HG02884 (cell line): ENCODE measurements around the gene NF2.
"Not testable (repeated sequence)": the region's sequence is repeated elsewhere in the genome, so short reads cannot be mapped to it uniquely, and the experiment has no call there.

Source experiments
- ATAC-seq: cut with Tn5 transposase; IDR thresholded peaks from one replicate; pipeline ENCODE4 v1.9.1; 2021; ENCODE audit warnings: mild to moderate bottlenecking, moderate library complexity; ENCODE audit not compliant: unreplicated experiment

Gene NF2

GRCh38 chr22:29603358-29604075 lies at the start of gene NF2:
NF2 (plus strand) TSS chr22:29603633; CDS start chr22:29603999, 366 bp downstream.
- ATAC-seq: peak; percentile 87

DNA sequence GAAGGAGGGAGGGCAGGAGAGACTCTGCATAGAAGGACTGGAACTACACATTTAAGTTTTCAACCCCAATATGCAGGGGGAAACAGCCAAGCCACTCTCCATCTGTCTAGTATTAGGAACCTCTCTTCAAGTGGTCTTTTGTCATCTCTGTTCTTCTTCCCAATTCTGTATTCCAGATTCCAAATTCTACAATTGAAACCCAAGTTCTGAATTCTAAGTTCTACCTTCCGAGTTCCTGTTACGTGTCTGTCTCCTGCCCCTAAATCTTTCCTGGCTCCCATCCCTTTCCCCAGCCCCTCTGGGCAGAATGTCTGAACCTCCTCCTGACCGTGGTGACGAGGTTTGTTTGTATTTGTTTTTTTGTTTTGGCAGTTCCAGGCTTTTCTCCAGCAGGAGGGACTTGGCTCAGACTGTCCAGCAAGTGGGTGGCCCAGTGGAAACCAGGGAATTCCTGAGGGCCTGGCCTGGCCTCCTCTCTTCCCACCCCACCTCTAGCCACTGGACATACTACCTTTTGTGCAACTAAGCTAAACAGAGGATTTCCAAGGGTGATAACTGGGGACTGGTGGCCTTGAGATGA lies 48.3 kb upstream of the NF2 start:
- ATAC-seq: no peak

GRCh38 chr22:29559030-29559429 lies 44.4 kb upstream of the NF2 start:
- no peak for ATAC-seq

DNA sequence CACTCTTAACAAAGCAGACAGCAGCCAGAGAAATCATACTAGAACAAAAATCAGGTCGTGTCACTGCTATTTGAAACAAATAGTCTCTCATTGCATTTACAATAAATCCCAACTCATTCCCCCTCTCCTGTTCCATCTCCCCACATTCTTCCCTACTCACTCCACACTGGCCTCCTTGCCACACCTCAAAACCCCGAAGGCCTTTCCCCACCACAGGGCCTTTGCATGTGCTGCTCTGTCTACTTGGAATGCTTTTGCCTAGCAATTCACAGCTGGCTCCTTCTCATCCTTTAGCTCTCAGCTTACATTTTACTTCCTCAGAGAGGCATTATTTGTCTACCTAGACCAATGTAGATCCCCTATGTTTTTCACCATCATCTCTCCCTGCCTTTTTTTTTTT lies 43.6 kb upstream of the NF2 start:
- ATAC-seq: no peak

DNA sequence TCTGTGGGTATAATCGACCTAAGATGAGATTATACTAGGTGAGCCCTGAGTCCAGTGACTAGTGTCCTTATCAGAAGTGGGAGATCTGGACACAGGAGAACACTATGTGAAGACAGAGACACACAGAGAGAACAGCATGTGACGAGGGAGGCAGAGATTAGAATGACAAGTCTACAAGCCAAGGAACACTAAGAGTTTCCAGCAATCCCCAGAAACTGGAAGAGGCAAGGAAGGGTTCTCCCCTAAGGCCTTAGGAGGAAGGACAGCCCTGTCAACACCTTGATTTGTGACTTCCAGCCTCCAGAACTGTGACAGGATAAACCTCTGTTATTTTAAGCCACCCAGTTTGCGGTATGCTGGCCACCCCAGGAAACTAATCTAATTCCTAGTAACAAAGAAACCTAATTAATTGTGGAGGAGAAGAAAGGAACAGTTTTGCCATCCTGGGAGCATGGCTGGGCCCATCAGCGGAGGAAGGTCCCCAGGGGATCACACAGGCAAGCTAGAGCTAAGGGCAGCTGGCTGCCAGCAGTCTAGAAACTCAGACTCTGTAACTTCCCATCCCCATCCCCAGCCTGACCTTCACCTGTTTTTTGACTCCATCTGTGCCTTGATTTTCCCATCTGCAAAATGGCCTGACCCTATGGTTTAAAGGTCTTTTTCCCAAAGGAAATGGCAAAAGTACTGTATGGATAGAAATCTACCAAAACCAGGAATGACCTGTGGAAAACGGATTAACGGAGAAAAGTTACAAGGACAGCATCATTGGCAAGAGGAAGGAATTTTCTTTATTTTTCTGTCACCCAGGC lies 39.6 kb upstream of the NF2 start:
- no peak for ATAC-seq

DNA sequence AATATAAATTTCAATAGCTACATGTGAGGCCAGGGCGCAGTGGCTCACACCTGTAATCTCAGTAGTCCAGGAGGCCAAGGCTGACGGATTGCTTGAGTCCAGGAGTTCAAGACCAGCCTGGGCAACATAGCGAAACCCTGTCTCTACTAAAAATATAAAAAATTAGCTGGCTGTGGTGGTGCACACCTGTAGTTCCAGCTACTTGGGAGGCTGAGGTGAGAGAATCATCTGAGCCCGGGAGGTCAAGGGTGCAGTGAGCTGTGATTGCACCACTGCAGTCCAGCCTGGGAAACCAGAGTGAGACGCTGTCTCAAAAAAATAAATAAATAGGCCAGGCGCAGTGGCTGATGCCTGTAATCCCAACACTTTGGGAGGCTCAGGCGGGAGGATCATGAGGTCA lies 36.9 kb upstream of the NF2 start:
- ATAC-seq: not testable (repeated sequence)

DNA sequence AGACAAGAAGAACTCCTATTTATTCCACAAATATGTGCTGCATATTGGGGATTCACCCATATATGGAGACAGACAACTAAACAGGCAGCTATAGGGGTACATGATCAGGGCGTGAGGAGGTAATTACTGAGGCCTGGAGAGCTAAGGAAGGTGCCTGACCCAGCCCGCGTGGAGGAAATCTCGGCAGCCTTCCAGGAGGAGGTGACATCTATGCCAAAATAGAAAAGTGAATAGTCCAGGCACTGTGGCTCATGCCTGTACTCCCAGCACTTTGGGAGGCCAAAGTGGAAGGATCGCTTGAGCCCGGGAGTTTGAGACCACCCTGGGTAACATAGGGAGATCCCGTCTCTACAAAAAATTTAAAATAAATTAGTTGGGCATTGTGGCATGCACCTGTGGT lies 36.1 kb upstream of the NF2 start:
- ATAC-seq: no peak

DNA sequence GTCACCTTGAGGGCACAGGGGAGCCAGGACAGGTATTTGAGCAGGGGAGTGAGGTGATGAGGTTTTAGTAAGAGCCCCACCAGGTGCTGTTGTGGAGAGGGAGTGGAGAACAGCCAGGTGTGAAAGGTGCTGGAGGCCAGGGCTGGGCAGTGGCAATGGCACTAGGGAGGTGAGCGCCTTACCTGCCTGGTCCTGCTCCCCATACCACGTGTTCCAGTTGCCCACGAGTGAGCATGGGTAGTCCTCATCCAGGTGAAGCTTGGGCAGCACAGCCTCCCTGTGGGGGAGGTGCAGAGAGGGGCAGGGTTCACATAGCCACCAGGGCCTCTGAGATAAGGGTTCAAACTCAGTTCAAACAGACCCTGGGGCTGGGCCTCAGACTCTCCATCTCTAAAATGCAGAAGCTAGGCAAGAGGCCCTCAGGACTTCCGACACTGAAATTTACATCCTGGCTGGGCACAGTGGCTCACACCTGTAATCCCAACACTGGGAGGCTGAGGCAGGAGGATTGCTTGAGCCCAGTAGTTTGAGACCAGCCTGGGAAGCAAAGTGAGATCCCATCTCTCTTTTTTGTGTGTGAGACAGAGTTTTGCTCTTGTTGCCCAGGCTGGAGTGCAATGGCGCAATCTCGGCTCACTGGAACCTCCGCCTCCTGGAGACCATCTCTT lies 34.3 kb upstream of the NF2 start:
- no peak for ATAC-seq

GRCh38 chr22:29570456-29570855 lies 33.0 kb upstream of the NF2 start:
- ATAC-seq: no peak

- no peak for ATAC-seq
Observed at GRCh38 chr22:29570912-29571549, 32.4 kb upstream of the NF2 start.

DNA sequence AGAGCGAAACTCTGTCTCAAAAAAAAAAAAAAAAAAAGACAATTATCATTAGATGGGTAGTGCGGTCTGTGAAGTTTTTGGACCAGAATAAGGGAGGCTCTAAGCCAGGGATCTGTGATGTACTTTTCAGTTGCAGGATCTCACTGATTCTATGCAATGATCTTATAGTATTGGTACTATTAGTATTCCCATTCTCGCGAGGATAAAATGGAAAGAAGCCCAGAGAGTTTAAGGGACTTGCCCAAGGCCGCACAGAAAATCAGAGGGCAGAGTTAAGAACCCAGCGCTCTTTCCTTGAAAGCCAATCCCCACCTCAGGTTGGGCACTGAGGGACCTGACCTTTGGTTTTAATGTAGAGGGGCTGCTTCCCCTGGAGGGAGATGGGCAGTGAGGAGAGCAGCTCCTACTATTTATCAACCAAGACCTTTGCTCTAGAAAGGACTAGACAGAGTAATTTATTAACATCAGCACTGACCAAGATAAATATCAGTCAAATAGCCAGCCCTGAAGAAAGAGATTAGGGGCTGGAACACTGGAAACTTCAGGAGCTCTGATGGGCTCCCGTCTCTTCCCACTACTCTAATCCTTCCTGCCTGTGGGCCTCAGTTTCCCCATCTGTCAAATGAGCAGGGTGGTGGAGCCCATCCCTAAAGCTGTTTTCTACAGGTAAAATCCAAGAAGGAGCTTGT lies 28.5 kb upstream of the NF2 start:
- no peak for ATAC-seq

DNA sequence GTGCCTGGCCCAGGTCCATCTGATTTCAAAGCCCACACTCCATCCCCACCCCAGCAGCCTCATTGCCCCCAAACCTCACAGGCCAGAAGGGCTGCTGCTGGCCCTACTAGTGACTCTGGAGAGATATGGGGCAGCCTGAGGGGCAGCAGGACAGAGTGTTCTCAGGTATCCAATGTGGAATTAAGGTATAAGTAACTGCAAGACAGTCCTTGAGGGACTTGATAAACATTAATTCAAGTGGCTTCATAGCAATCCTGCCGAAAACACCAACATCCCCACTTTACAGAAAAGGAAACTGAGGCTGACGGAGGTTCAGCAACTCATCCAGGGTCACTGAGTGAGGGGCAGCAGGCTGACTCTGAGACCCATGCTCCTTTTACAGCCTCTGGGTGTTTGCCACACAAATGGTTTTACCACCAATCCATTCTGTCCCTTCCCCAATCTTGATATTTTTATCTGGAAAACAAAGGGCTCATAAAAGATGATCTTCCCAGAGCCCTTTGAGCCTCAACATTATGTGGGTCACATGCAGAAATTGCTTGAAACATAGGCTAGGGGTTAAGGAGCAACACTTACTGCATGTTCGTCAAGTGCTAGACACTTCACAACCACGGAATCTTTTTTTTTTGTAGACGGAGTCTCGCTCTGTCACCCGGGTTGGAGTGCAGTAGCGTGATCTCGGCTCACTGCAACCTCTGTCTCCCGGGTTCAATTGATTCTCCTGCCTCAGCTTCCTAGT lies 24.8 kb upstream of the NF2 start:
- no peak for ATAC-seq

DNA sequence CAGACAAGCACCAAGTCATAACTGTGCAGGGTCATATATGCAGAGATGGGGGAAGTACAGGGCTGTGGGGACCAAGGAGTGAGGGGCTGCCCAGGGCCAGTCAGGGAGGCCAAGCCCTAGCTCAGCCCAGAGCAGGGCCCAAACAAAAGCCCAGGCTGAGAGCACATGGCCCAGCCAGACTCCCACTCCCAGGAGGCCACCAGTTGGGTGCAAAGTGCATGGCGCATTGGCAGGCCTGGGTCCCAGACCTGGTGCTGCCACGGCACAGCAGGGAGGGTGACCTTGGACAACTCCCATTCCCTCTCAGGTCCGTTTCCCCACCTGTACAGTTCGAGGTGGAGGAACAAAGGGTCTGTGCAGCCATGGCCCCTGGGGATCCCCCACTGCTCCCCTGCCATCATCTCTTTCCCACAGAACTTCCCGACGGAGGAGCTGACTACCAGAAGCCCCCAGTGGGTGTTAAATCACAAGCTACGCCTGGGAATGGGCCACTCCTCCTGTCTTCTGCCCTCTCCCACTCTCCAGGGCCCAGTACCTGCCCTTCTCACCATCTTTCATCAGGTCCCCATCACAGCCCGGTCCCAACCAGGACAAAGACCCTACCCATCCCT lies 23.1 kb upstream of the NF2 start:
- ATAC-seq: no peak

- no peak for ATAC-seq
Observed at GRCh38 chr22:29581799-29582198, 21.6 kb upstream of the NF2 start.

DNA sequence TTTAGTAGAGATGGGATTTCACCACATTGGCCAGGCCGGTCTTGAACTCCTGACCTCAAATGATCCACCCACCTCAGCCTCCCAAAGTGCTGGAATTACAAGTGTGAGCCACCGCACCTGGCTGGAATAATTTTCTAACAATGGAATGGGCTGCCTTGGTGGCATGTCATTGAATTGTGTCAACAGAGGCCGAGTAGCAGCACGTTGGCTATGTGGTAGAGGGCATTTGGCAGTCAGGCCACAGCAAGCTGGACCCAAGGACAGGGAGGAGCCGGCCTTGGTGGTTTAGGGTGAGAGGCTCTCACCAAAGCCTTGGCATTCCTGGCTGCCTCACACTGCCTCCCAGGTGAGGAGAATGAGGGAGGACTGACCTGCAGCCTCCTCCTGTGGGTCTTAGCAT lies 18.5 kb upstream of the NF2 start:
- no peak for ATAC-seq

DNA sequence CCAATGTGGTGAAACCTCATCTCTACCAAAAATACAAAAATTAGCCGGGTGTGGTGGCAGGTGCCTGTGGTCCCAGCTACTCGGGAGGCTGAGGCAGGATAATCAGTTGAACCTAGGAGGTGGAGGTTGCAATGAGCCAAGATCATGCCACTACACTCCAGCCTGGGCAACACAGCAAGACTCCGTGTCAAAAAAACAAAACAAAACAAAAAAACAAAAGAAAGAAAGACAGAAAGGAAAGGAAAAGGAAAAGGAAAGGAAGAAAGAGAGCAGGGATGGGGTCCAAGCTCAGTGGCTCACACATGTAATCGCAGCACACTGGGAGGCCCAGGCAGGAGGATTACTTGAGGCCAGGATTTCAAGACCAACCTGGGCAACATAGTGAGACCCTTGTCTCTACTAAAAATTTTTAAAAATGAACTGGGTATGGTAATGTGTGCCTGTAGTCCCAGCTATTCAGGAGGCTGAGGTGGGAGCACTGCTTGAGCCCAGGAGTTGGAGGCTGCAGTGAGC lies 17.2 kb upstream of the NF2 start:
- ATAC-seq: not testable (repeated sequence)

GRCh38 chr22:29587938-29588699 lies 15.3 kb upstream of the NF2 start:
- no peak for ATAC-seq

DNA sequence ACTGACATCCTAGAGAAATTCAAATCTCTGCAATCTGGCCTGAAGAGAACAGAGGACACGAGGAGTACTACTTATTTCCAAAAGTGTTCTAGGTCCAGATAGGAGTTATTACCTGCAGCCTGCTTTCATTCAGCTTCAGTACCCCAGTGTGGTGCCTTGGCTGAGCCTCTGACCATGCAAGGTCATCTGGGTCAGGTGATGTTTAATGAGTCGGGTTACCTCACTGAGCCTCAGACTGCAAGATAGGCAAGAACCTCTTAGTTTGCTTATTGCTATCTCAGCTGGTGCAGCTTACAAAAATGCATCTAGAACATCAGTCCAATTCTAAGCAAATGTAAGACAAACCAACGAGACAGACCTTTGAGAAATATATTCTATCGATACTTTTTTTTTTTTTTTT lies 9.5 kb upstream of the NF2 start:
- no peak for ATAC-seq
